ENCODE results near the gene PKP2. TPM values are rescaled to one million over a fixed set of nuclear protein-coding genes. Genes with fewer than 3 reads are reported as not detected.

PKP2 gene
- total and polyA plus RNA-seq, 2 donors (not counting 1 experiment from before 2014, with no cell fraction given): under 0.01 to 0.15 TPM

DNA sequence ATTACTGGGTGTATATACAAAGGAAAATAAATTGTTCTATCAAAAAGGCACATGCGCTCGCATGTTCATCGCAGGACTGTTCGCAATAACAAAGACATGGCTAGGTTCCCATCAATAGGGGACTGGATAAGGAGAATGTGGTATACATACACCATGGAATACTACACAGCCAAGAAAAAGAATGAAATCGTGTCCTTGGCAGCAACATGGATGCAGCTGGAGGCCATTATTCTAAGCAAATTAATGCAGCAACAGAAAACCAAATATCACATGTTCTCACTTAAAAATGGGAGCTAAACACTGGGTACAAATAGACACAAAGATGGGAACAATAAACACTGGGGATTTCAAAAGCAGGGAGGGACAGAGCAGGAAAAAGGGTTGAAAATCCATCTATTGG, 58.6 kb downstream of the PKP2 start:
- H3K9ac ChIP-seq (ENCODE audit: insufficient read depth, low read length): no peak overlapping the region
- no peaks in the 10 kb centered on the region for H3K36me3 ChIP-seq (ENCODE audit: control insufficient read depth, insufficient read depth, low read length)
- no peaks in the 10 kb centered on the region for H4K20me1 ChIP-seq (ENCODE audit: control insufficient read depth, extremely low read depth, insufficient read depth, low read length)
- TF ChIP-seq EZH2 (IDR thresholded peaks at IDR 0.05; ENCODE audit: low read length, missing control alignments) (no peak), CTCF (conservative IDR thresholded peaks at IDR 0.05 in 1 of 2, IDR thresholded peaks at IDR 0.05 in 1 of 2; ENCODE audit: low read depth in 1 of 2, low read length in 2 of 2) (no peak)
- H3K4me2 ChIP-seq (ENCODE audit: extremely low read depth, insufficient read depth, low read length): no peak overlapping the region
- H3K4me1 ChIP-seq (ENCODE audit: control insufficient read depth, extremely low read depth, insufficient read depth, low read length): no peaks in the 10 kb centered on the region
- no peak for DNase-seq (ENCODE audit: low read depth in 2 of 2)
- H2AFZ ChIP-seq (ENCODE audit: low read length): no peak overlapping the region
- no peaks in the 10 kb centered on the region for H3K27me3 ChIP-seq (ENCODE audit: control insufficient read depth, insufficient read depth, low read length)
- no peaks in the 10 kb centered on the region for H3K9me3 ChIP-seq (ENCODE audit: control insufficient read depth, insufficient read depth, low read depth, low read length)
- no peak overlapping the region for H3K4me3 ChIP-seq (replicated peaks in 1 of 4; ENCODE audit: control extremely low read depth in 1 of 4, insufficient read depth in 1 of 4, low read depth in 3 of 4, low read length in 4 of 4)
- no peaks in the 10 kb centered on the region for H3K79me2 ChIP-seq (ENCODE audit: control insufficient read depth, insufficient read depth, low read length)
- H3K27ac ChIP-seq (ENCODE audit: insufficient read depth, low read length): no peak overlapping the region

DNA sequence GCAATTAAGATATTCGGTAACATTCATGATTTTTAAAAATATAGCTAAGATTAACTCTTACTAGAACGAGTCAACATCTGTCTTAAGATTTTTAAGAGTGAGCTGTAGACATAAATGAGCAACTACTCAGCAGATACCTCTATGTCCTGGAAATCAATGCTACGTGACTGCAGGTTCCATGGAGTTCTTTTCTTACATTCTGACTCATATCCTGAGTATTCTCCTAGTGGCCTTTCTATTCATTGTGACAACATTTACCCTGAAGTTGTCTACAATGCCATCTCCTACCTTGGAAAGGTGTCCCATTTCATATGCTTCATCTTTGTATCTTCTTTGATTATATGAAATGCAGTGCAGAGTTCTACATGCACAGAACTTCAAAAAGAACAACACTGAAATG, 59.9 kb downstream of the PKP2 start:
- Histone ChIP-seq H3K9me3 (ENCODE audit: control insufficient read depth, insufficient read depth, low read depth, low read length) (no peaks in the 10 kb centered on the region), H2AFZ (ENCODE audit: low read length) (no peak overlapping the region), H4K20me1 (ENCODE audit: control insufficient read depth, extremely low read depth, insufficient read depth, low read length) (no peaks in the 10 kb centered on the region), H3K4me3 (replicated peaks in 1 of 4; ENCODE audit: control extremely low read depth in 1 of 4, insufficient read depth in 1 of 4, low read depth in 3 of 4, low read length in 4 of 4) (no peak overlapping the region), H3K4me1 (ENCODE audit: control insufficient read depth, extremely low read depth, insufficient read depth, low read length) (no peaks in the 10 kb centered on the region), H3K4me2 (ENCODE audit: extremely low read depth, insufficient read depth, low read length) (no peak overlapping the region), H3K27ac (ENCODE audit: insufficient read depth, low read length) (no peak overlapping the region), H3K27me3 (ENCODE audit: control insufficient read depth, insufficient read depth, low read length) (no peaks in the 10 kb centered on the region), H3K79me2 (ENCODE audit: control insufficient read depth, insufficient read depth, low read length) (no peaks in the 10 kb centered on the region), H3K36me3 (ENCODE audit: control insufficient read depth, insufficient read depth, low read length) (no peaks in the 10 kb centered on the region), H3K9ac (ENCODE audit: insufficient read depth, low read length) (no peak overlapping the region)
- no peak for DNase-seq (ENCODE audit: low read depth in 2 of 2)
- TF ChIP-seq EZH2 (IDR thresholded peaks at IDR 0.05; ENCODE audit: low read length, missing control alignments) (no peak), CTCF (conservative IDR thresholded peaks at IDR 0.05 in 1 of 2, IDR thresholded peaks at IDR 0.05 in 1 of 2; ENCODE audit: low read depth in 1 of 2, low read length in 2 of 2) (no peak)

DNA sequence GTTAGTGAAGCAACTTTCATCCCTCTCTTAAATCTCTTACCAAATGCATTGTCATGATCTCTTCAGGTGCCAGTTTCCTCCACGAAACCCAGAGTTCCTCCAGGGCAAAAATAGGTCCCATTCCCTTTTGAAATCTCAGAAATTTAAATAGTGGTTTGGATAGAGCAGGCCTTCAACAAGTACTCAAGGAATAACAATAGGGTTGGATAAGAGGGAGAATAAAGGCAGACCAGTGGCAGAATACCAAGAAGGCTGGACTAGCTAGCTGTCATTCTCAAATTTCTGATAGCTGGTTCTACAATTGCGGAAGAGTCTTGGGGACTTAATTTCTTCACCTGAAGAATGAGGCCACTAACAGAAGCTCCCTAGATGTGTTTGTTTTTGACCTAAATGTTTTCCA, 62.5 kb downstream of the PKP2 start:
- no peak for DNase-seq (ENCODE audit: low read depth in 2 of 2)
- Histone ChIP-seq H3K27ac (ENCODE audit: insufficient read depth, low read length) (no peak overlapping the region), H3K9ac (ENCODE audit: insufficient read depth, low read length) (no peak overlapping the region), H3K4me2 (ENCODE audit: extremely low read depth, insufficient read depth, low read length) (no peak overlapping the region), H3K4me1 (ENCODE audit: control insufficient read depth, extremely low read depth, insufficient read depth, low read length) (no peaks in the 10 kb centered on the region), H3K9me3 (ENCODE audit: control insufficient read depth, insufficient read depth, low read depth, low read length) (no peaks in the 10 kb centered on the region), H3K36me3 (ENCODE audit: control insufficient read depth, insufficient read depth, low read length) (no peaks in the 10 kb centered on the region), H3K79me2 (ENCODE audit: control insufficient read depth, insufficient read depth, low read length) (no peaks in the 10 kb centered on the region), H3K27me3 (ENCODE audit: control insufficient read depth, insufficient read depth, low read length) (no peaks in the 10 kb centered on the region), H4K20me1 (ENCODE audit: control insufficient read depth, extremely low read depth, insufficient read depth, low read length) (no peaks in the 10 kb centered on the region), H2AFZ (ENCODE audit: low read length) (no peak overlapping the region), H3K4me3 (replicated peaks in 1 of 4; ENCODE audit: control extremely low read depth in 1 of 4, insufficient read depth in 1 of 4, low read depth in 3 of 4, low read length in 4 of 4) (no peak overlapping the region)
- no peak for TF ChIP-seq CTCF (conservative IDR thresholded peaks at IDR 0.05 in 1 of 2, IDR thresholded peaks at IDR 0.05 in 1 of 2; ENCODE audit: low read depth in 1 of 2, low read length in 2 of 2)
- TF ChIP-seq EZH2 (IDR thresholded peaks at IDR 0.05; ENCODE audit: low read length, missing control alignments): no peak

Measured in fibroblast of lung (primary cell).